ENCODE results near the gene URM1.

Gene URM1

GRCh38 chr9:128358861-128359260 lies 12.3 kb upstream of the URM1 start:
- Histone ChIP-seq H3K9me3 (no peaks in the 10 kb centered on the region), H3K4me1 (peaks cover 0 to 16% (median 11%) of the 10 kb centered on the region in 4 donors), H3K27me3 (no peaks in the 10 kb centered on the region), H3K36me3 (peaks cover 15 to 46% (median 30%) of the 10 kb centered on the region in 3 donors), H3K4me3 (no peak overlapping the region), H3K27ac (no peak overlapping the region)
- intact Hi-C loops (cut with DNase I; ENCODE audit: low total_unique reads), result no loop called here
- no peak for DNase-seq
- no peak for TF ChIP-seq CTCF (IDR thresholded peaks at IDR 0.05)

- Histone ChIP-seq H3K27me3 (peaks cover 0 to 4% of the 10 kb centered on the region in 2 donors), H3K4me1 (peaks cover 0 to 26% (median 18%) of the 10 kb centered on the region in 4 donors), H3K27ac (peak overlapping the region in 1 of 2 donors; percentile 28), H3K4me3 (no peak overlapping the region), H3K36me3 (peaks cover 4 to 26% (median 15%) of the 10 kb centered on the region in 3 donors), H3K9me3 (no peaks in the 10 kb centered on the region)
- TF ChIP-seq CTCF (IDR thresholded peaks at IDR 0.05), result no peak
- DNase-seq, result no peak
- intact Hi-C loops (cut with DNase I; ENCODE audit: low total_unique reads), result no loop called here
Observed at GRCh38 chr9:128360826-128361225, 10.3 kb upstream of the URM1 start.

GRCh38 chr9:128361296-128361985 lies 9.7 kb upstream of the URM1 start:
- no peak for DNase-seq
- Histone ChIP-seq H3K27me3 (peaks cover 0 to 5% of the 10 kb centered on the region in 2 donors), H3K36me3 (peaks cover 0 to 20% (median 9%) of the 10 kb centered on the region in 3 donors), H3K4me3 (peak overlapping the region; percentile 42 to 61), H3K9me3 (no peaks in the 10 kb centered on the region), H3K27ac (peak overlapping the region; percentile 59 to 64), H3K4me1 (peaks cover 0 to 26% (median 18%) of the 10 kb centered on the region in 4 donors)
- no peak for TF ChIP-seq CTCF (IDR thresholded peaks at IDR 0.05)
- intact Hi-C loops (cut with DNase I; ENCODE audit: low total_unique reads), result no loop called here

- intact Hi-C loops (cut with DNase I; ENCODE audit: low total_unique reads), result loop anchor here (2.0 kb wide), 1 partner anchor 79 kb away; no protein-coding TSS in a partner anchor
- peak; percentile 82 to 83 for TF ChIP-seq CTCF (IDR thresholded peaks at IDR 0.05)
- H3K4me1 ChIP-seq, result peaks cover 0 to 26% (median 18%) of the 10 kb centered on the region in 4 donors
- peak overlapping the region; percentile 42 to 61 for H3K4me3 ChIP-seq
- peak overlapping the region; percentile 59 to 64 for H3K27ac ChIP-seq
- peaks cover 0 to 5% of the 10 kb centered on the region in 2 donors for H3K27me3 ChIP-seq
- H3K9me3 ChIP-seq, result no peaks in the 10 kb centered on the region
- H3K36me3 ChIP-seq, result peaks cover 0 to 14% (median 5%) of the 10 kb centered on the region in 3 donors
- DNase-seq, result peak; percentile 89 to 91
Observed at GRCh38 chr9:128361986-128362646, 9.1 kb upstream of the URM1 start.

GRCh38 chr9:128362774-128363173 lies 8.4 kb upstream of the URM1 start:
- H3K9me3 ChIP-seq, result no peaks in the 10 kb centered on the region
- DNase-seq, result no peak
- peaks cover 0 to 5% of the 10 kb centered on the region in 2 donors for H3K27me3 ChIP-seq
- peak overlapping the region in 1 of 2 donors; percentile 64 for H3K27ac ChIP-seq
- H3K4me1 ChIP-seq, result peaks cover 0 to 26% (median 18%) of the 10 kb centered on the region in 4 donors
- TF ChIP-seq CTCF (IDR thresholded peaks at IDR 0.05), result no peak
- peaks cover 0 to 7% (median 0%) of the 10 kb centered on the region in 3 donors for H3K36me3 ChIP-seq
- intact Hi-C loops (cut with DNase I; ENCODE audit: low total_unique reads), result loop anchor here (2.0 kb wide), 1 partner anchor 78 kb away; no protein-coding TSS in a partner anchor
- no peak overlapping the region for H3K4me3 ChIP-seq

Data from tibial artery (tissue), 4 donors.